HuH-7.5 (cell line): Measurements from ENCODE around the gene NFIX.

Source experiments
- DNase-seq: peaks from one replicate; pipeline ENCODE4 v3.0.0; 2011; ENCODE audit warnings: low spot score

The NFIX gene

DNA sequence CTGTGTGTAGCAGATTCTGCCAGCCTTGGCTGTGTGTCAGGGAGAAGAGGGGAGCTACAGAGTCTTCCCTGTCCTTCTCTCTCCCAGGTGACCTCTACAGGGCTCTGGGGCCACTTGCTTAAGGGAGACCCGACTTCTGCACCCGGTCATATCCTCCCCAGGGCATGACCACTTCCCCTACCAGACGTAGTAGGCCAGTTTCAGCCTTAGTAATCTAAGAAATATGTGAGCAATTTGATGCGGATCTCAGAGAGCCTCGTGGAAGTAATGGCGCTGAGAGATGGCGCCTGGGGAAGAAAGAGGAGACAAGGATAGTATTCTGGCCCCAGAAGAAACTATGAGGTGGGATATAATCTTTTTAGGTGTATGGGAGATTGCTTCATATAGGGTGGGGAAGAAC lies 41.9 kb downstream of the NFIX start:
- DNase-seq, result no peak

DNA sequence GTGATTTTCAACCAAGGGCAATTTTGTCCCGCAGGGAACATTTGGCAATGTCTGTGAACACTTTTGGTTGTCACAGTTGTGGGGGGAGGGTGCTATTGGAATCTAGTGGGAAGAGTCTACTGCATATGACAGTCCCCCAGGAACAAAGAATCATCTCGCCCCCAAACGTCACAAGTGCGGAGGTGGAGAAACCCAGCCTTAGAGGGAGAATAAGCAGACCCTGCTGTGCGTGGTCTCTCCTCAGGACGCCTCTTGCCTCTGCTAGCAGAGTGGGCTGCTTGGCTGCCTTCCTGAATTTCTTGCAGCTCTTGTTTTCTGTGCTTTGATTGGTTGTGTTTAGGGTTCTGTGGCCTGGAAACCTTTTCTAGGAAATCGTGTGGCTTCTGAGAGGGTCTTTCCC lies 42.5 kb downstream of the NFIX start:
- DNase-seq, result no peak

DNA sequence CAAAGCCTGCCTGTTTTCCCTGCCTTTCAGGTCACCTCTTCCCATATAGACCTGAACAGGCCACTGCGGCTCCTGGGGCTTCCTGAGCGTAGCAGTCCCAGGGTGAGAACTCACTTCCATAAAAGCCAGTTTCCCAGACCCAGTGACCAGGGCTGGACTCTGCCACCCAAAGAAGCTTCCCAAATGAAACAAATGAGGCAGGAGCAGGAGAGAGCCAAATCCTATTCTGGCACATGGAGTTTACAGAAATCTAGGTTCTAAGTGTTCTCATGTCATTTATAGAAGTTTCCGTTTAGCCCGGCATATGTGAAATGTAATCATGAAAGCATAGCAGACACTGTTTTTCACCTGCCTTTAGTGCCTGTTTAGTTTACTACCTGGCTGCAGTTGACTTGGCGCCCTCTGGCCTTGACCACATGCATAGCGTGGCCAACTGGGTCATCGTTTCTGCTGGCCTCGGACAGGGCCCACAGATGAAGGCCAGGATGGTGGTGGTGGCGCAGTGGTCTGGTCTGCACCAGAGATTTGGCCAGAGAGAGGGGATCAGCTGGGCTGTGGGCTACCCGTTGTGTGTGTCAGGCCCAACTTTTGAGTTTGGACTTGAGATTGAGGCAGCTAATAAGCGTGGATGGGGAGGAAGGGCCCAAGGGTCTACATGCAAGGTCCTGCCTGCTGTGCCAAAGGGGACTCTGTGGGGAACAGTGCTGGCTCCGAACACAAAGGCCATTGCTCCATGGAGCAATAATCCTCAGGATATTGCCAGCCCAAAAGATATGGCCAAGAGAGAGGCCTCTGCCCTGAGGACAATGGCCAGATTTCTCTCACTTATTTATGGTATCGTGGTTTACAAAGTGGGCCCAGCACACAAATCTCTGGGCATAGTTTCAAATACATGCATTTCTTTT lies 43.3 kb downstream of the NFIX start:
- DNase-seq, result no peak

DNA sequence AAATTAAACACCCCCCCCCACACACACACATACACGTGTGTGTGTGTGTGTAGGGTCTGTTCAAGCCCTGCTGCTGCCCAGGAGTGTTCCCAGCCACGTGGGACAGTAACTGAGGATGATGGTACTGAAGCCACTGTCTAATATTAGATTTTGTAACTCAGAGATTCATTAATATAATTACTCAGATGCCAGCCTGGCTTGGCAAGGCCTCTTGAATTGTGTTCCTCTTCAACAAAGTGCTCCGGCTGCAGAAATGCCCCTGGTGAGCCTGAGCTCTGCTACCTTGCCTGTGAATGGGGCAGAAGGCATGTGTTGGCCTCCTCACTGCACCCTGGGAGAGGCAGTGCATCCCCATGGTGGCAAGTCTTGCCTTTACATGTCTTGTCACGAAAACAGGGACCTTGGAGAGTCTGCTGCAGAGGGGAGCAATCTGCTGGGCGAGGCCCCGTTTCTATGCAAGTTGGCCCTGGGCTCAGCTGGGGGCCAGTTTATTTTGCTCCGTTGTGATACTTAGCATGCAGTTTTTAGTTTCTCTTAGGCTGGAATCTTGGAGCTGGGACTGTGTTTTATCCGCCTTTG lies 44.0 kb downstream of the NFIX start:
- DNase-seq, result no peak

DNA sequence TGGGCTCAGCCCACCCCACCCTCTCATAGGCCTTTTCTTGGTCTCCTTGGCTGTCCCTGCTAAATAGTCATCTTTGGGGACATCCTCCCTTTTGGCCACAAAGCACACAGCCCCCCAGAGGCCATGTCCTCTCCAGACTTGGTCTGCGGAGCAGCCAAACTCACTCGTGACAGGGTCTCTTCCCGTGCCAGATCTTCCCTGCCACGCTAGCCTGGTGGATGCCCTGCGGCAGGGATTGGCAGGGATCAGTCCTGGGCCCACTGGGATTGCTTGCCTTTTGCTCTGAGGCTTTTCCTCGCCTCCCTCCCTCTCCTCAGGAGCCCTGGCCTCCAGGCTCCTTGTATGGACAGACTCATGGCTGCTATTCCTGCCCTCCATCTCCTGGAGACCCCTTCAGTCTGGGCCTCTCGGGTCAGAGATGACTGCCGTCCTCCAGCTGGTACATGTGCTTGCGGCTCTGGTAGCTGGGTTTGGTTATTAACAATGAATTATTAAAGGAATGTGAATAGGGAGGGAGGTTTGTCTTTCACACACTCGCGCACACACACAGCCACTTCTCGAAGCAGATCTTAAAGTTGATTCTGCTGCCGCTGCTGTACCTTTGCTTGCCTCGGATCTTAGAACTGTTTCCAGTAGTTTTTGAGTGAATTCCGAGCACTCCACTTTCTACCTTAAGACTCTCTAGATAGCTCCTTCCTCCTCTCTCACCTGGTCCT lies 45.1 kb downstream of the NFIX start:
- DNase-seq, result no peak

DNA sequence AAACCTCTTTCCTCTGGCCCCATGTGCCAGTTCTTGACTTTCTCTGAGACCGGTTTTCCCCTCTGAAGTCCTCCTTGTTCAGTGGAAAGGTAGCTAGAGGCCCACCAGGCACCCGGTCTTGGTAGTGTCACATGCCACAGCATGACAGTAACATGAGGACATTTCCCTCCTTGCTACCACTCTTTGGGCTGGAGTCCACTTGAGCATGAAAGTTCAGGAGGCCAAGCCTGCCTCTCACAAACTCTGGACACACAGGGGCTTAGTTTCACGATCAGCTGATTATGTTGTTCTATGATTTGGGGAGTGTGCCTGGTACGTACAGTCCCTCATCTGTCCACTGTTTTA lies 45.6 kb downstream of the NFIX start:
- no peak for DNase-seq

DNA sequence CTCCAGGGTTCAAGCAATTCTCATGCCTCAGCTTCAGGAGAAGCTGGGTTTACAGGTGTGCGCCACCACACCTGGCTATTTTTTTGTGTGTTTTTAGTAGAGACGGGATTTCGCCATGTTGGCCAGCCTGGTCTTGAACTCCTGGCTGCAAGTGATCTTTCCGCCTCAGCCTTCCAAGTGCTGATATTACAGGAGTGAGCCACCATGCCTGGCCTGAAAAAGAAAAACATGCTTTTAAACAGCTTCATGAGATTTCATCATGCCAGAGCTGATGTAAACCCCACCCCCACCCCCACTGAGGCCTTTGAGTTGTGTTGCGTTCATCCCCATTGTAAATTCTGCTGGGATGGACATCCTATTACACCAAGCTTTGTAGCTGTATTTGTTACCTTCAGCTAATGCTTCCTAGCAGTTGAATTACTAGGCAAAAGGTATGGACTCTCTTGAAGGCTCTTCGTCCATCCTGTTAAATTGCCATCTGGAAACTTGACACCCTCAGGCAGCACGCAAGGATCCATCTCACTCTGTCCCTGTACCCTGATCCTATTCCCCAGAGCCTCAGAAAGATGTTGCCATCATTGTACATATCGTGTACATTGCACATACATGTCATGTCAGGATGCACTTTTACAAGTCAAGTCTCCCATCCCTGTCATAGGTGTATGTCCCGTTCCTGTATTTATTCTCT lies 47.3 kb downstream of the NFIX start:
- DNase-seq, result no peak

DNA sequence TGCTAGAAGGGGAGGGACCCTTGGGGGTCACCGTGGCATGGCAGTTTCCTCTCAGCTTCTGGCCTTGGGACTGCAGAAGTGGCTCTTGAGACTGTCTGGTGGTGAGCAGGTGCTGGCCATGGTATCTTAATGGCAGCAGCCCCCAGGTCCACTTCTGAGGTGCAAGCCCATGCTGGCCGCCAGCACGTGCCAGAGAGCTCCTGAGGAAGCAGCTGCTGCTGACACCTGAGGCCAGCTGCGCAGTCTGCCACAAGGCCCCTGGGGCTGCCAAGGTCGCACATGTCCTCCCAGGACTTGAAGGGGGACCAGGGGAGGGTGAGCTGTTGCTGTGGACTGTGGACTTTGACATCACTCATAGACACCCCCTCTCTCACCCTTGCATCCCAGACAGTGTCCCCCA lies 48.0 kb downstream of the NFIX start:
- DNase-seq, result no peak

DNA sequence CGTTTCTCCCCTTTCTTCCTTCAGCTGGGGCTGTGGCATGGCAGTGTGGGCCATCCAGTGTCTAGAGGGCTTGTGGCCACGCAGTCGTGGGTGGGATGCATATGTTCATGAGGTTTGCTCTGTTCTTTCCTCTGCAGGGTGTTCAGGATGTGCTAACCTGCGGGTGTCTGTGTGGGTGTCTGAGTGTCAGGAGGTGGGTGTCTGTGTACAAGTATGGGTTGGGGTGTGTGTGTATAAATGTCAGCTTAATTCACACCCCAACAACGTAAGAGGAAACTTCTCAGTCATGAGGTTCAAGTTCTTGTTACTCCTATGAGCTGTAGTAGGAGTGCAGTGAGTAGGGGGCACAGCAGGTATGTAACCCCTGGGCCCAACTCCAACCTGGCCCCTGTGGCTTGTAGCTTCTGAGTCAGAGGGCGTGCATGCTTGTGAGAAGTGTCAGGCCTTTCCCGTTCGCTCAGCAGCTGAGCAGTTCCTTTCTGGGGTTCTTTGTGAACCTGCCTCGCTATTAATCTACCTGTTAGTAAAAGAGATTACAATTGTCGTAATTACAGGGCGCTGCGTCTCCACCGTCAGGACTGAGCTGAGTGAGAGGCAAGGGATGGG lies 49.1 kb downstream of the NFIX start:
- no peak for DNase-seq

DNA sequence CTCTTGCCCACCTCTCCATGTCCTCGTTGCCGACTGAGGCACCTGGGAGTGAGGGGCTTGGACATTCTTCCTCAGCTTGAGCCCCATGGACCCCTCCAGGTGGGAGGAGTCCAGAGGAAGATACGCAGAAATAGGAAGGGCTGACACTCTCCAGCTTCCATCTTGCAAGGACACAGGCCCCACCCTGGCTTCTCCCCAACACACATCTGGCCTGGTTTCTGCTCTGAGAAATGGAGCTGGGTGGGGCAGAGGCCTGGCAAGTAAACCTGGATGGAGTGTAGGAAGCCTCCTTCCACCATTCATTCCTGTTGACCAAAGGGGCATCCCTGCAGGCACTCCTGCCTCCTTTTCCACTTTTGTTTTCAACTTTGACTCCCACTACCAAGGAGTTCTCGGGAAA lies 50.5 kb downstream of the NFIX start:
- DNase-seq, result no peak

DNA sequence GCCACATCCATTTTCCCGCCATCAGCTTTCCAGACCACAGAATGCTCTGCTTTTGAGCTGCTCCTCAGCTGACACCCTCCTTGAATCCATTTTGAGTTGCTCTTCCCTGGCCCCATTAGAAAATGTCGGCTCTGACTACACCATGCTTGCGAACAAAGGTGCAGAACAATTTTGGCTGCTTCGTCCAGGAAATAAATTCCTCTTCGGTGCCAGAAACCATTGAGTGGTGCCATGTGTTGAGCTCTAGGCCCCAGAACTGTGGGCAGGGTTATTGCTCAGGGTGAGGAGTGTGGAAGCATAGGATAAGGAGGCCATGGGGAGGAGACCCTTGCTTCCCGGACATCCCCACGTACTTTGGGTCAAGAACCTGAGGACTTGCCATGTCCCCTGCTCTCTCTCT lies 52.1 kb downstream of the NFIX start:
- no peak for DNase-seq

DNA sequence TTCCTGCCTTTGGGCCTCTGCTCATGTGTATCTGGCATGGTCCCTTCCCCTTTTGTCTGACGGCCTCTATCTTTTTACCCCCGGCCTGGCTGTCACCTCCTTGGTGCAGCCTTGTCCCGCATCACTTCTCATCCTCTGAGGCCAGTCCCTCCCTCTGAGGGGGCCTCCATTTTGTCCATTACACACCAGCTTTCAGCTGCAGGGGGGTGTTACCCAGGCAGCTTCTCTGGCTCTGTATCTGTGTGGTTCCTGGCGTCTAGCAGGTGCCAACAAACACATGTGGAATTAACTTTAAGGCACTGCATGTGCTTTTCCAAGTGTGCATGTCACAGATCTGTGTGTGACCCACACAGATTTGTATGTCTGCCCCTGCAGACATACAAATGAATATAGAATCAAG lies 55.0 kb downstream of the NFIX start:
- DNase-seq, result no peak

DNA sequence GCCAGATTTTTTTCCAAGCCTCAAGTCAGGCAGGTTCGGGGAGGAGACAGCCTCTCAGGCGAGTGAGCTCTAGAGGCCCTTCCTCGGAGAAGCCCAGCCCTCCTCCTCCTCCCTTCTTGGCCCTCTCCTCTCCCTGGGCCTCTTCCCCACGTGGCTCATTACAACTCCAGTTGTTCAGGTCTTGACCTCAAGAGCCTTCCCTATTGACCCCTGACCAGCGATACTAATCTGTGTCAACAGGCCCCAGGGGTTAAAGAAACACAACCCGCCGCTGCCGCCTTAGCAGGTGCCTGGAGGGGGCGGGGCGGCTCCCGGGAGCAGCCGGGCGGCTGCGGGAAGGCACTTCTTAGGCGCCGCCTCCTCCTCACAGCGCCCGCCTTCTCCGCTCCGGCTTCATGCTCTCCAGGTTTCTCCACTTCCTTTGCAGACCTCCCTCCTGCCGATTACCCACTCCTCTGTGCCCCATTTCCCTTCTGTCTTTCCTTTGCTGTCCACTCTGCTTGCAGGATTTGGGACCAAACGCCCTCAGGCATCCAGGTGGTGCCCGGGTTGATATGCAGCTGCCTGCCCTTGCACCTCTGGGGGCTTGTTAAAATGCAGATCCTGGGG lies 56.4 kb downstream of the NFIX start:
- DNase-seq, result no peak

DNA sequence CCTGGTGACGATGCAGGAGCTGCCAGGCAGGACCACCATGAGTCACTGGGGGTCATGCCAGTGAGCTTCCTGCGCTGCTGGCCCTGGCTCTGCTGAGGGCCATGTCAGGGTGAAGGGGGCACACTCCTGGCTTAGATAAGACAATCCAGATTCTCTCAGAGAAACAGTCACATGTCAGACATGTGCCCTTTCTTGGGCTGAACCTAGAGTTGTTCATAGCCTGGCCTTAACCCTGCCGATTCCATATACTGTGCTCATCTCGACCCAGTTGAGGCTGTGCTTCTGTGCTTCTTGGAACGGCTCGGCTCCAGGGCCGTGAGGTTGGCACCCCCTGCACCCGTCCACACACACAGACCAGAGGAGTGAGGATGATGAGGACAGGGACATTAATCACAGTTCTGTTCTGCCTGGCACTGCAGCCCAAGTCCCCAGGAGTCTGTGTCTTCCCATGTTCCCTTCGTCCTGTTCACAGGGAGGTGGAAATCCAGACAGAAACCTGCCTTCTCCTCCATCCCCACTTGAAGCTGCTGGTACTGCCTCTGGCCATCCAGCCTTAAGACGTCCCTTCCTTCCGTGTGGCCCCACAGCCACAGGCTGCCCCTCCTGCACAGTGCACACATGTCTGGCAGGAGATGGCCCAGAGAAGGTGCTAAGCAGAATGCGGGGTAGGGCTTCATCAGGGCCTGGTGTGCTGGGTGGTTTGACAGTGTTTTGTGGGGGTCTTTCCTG lies 57.3 kb downstream of the NFIX start:
- DNase-seq, result no peak

DNA sequence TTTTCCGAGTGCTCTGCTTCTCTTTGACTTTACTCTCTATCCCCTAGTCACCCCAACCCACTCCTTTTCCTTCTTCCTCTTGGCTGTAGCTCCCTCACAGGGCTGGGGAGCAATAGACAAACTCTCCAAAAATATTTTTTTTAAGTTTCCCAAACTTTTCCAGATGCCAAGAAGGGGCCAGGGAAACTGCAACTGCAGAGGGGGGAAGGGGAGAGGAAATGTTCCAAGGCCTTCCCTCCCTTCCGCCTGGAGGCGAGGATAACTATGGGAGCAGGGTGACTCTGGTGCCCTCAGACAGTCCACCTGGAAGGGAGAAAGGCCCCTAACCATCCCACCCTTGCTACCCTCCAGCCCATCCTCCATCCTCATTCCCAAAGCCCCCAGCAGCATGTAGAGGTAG lies 58.0 kb downstream of the NFIX start:
- DNase-seq, result no peak

DNA sequence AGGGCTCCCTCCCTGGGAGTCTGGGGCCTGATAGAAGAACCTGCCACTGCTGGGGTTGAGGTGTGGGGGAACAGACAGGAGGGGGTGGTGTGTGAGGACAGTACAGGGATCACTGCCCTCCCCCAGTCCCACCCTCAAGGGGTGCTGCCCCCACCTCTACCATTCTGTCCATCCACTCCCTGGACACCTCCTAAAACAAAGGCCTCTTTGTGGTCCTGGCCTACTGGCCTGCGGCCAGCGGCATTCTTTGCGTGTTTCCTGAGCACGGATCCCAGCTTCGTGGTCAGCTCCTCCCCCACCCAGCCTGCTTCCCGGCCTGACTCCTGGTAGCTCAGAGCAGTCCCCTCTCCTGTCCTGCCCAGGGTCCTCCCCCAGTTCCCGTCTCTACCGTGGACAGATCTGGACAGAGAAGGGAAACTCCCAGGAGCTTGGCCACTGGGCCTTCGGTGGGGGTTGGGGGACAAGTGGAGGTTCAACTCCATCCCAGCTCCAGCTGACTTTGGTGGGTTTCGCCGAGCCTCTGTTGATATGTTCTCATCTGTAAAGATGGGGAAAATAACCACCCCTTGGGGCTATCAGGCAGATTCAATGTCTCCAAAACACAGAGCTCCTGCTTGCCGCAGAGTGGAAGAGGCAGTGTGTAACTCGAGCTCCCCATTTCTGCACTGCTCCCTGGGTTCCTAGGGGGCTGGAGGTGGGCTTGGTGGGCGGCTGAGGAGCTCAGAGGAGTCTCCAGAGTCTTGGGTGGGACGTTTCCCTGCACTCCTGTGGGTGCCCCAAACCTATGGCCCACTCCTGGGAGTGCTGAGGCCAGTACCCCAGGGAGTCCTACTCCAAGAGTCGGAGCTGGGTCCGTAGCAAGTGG lies 58.7 kb downstream of the NFIX start:
- DNase-seq, result peak; percentile 93

DNA sequence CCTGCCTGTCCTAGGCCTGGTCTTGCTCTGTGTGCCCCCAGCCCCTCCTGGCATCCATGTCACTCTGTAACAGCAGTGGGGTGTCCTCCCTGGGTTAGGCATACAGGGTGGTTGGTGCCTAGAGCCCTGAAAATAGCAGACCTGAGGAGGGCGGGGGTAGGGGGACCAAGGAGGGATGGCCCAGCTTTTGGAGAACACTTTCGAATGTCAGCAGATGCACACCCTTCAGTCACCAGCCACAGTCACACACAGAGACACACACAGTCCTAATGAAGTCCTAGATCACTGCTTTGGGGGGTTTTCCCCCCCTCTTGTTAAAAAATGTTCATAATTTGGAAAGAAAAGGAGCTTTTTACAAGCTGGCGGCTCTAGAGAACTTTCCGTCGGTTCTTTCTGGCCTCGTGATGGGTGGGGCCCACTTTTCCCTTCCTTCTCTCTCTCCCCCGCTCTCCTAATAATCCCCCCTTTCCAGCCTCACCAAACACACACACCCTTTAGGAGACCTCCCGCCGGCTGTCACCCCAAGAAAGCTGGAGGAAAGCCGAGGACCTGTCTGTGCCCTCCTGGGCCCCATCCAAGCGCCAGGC lies 59.4 kb downstream of the NFIX start:
- DNase-seq, result no peak

DNA sequence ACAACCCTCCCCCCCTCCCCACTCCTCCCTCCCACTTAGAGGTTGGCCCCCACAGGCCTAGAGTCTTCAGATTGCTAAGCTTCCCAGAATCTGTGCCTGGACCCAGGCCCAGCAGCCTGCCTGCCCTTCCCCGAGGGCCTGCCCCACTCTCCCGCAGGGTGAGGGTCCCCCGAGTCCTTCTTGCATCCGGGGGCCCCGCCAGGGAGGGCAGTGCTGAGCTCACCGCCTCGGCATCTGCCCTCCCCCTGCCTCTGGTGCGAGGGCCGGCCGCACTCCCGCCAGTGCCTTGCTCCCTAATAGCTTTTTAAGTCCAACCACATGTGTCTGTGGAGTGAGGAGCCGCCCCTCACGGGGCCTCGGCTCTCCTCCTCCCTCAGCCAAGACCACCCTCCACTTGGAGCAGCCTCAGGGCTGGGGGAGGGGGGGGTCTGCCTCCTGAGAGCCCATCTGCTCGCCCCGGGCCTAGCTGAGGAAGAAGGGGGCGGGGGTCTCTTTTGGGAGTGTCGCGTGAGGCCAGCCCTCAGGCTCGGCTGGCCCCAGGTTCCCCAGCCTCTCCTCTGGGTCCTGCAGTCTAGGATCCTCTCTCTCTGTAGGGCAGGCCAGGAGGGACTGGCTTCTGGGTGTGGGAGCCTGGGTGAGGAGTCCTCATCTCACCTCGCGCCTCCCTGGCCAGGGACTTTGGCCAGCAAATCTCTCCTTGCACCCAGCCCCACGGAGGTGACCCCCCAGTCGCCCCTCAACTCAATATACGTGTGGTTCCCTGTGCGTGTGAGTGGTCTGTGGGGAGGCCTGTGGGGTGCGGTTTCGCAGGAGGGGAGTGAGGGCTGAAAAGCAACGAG lies 60.2 kb downstream of the NFIX start:
- DNase-seq, result no peak
